ENCODE data around the gene PCNT. TPM values are rescaled to one million over a fixed set of nuclear protein-coding genes. Genes with fewer than 3 reads are reported as not detected.

The PCNT gene
- total and polyA plus RNA-seq, 7 donors: 99.4 to 642 (median 248) TPM

DNA sequence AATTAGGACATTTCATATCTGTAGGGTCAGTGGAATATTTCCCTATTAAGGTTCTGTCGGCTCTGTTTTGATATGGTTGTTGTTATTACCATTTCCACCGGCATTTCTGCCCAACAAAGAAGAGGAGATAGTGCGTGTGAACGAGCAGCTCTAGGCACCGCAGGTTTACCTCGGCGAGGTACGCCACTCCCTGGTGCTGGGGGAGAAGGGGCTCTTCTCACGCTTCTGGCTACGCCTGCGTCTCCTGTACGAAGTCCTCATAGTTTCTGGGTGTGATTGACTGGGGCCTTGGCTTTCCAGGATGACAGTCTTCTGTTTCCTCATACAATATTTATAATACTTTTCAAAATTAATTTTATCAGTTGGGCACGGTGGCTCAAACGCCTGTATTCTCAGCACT, 80.3 kb downstream of the PCNT start:
- H3K9me3 ChIP-seq: no peaks in the 10 kb centered on the region
- H3K27ac ChIP-seq: no peak overlapping the region
- H3K4me3 ChIP-seq: no peak overlapping the region
- ATAC-seq: peak in 2 of 4 donors; percentile 6
- no peaks in the 10 kb centered on the region for H3K27me3 ChIP-seq (ENCODE audit: insufficient read depth in 3 of 3, low read length in 2 of 3)
- WGBS, 3 donors: 93 to 96% (median 93%) methylated on average over 14 of the region's 14 CpGs
- DNase-seq: peak; percentile 7 to 11
- intact Hi-C loops (cut with DNase I): no loop called here
- TF ChIP-seq, protein P1, sequence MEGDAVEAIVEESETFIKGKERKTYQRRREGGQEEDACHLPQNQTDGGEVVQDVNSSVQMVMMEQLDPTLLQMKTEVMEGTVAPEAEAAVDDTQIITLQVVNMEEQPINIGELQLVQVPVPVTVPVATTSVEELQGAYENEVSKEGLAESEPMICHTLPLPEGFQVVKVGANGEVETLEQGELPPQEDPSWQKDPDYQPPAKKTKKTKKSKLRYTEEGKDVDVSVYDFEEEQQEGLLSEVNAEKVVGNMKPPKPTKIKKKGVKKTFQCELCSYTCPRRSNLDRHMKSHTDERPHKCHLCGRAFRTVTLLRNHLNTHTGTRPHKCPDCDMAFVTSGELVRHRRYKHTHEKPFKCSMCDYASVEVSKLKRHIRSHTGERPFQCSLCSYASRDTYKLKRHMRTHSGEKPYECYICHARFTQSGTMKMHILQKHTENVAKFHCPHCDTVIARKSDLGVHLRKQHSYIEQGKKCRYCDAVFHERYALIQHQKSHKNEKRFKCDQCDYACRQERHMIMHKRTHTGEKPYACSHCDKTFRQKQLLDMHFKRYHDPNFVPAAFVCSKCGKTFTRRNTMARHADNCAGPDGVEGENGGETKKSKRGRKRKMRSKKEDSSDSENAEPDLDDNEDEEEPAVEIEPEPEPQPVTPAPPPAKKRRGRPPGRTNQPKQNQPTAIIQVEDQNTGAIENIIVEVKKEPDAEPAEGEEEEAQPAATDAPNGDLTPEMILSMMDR (IDR thresholded peaks at IDR 0.05): no peak
- H3K4me1 ChIP-seq: no peaks in the 10 kb centered on the region
- H3K36me3 ChIP-seq (ENCODE audit: insufficient read depth in 1 of 2, low read depth in 1 of 2): peaks cover 3 to 91% of the 10 kb centered on the region in 2 donors

DNA sequence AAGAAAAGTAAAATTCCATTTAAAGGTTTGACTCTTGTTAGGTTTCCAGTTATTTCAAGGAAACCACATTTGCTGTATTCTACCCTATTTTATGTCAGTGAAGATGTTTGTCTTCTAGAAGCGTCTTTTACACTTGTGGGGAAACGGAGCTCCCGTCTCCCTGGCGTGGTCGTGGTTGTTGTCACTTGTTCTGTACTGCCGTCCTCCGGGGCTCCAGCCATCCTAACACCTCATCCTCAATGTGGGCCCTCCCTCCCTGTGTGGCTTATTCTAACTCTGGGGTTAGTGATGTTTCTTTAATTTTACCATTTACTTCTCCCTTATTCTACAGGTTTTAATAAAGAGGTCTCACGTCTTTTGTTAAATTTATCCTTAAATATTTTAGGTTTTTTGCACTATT, 82.0 kb downstream of the PCNT start:
- H3K9me3 ChIP-seq: no peaks in the 10 kb centered on the region
- intact Hi-C loops (cut with DNase I): no loop called here
- H3K36me3 ChIP-seq (ENCODE audit: insufficient read depth in 1 of 2, low read depth in 1 of 2): peaks cover 0 to 91% of the 10 kb centered on the region in 2 donors
- ATAC-seq: peak in 2 of 4 donors; percentile 34 to 47
- 59 to 76% (median 66%) methylated on average over 8 of the region's 8 CpGs for WGBS, 3 donors
- H3K4me1 ChIP-seq: no peaks in the 10 kb centered on the region
- H3K4me3 ChIP-seq: no peak overlapping the region
- no peaks in the 10 kb centered on the region for H3K27me3 ChIP-seq (ENCODE audit: insufficient read depth in 3 of 3, low read length in 2 of 3)
- TF ChIP-seq, protein P1 (IDR thresholded peaks at IDR 0.05): no peak
- H3K27ac ChIP-seq: no peak overlapping the region
- DNase-seq: peak; percentile 10 to 23

DNA sequence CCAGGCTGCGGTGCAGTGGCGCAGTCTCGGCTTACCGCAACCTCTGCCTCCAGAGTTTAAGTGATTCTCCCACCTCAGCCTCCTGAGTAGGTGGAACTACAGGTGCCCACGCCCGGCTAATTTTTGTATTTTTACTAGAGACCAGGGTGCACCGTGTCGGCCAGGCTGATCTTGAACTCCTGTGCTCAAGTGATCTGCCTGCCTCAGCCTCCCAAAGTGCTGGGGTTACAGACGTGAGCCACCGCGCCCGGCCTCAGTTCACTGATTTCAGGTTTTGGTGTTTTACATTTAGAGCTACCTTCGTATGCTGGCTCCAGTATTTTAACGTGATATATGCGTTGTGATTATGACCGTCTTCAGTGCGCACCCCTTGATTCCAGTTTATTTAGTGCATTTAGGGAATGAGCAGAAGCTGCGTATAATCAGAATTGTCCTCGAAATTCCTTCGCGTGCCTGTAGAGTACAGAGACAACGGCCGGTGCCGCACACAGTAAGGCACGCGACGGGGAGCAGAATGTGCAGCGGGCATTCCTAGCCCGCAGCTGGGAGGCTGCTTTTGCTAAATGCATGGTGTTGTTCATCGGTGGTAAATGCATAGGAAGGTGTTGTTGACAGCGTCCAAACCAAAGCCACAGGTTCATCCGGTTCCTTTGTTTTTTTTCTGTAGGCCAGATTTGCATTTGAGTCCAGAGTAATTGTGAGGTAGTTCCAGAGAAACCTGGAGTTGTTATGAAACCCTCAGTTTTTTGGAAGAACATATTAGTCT, 85.9 kb downstream of the PCNT start:
- Histone ChIP-seq H3K4me1 (no peaks in the 10 kb centered on the region), H3K4me3 (no peak overlapping the region), H3K27ac (no peak overlapping the region), H3K27me3 (ENCODE audit: insufficient read depth in 3 of 3, low read length in 2 of 3) (no peaks in the 10 kb centered on the region), H3K9me3 (no peaks in the 10 kb centered on the region), H3K36me3 (ENCODE audit: insufficient read depth in 1 of 2, low read depth in 1 of 2) (peaks cover 12 to 91% of the 10 kb centered on the region in 2 donors)
- DNase-seq (peak; percentile 4 to 34), ATAC-seq (no peak)
- TF ChIP-seq, protein P1 (IDR thresholded peaks at IDR 0.05): no peak
- 89 to 93% (median 90%) methylated on average over 32 of the region's 32 CpGs for WGBS, 3 donors
- intact Hi-C loops (cut with DNase I): no loop called here

DNA sequence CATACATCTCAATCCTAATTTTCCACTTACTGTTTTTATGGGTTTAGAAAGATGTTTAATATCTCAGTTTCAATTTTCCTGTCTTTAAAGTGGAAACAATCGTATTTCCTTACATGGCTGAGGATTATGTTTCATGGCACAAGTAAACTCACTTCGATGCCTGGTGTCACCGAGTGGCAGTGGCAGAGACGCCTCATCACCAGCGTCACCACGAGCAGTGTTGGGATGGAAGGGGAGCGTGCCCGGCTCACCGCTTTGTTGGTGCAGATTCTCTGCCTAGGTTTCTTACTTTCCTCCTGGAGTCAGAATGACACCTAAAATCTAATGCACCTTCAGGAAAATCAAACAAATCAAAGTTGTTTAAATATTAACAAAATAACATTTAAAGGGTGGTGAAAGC, 86.6 kb downstream of the PCNT start:
- no peaks in the 10 kb centered on the region for H3K9me3 ChIP-seq
- H3K27me3 ChIP-seq (ENCODE audit: insufficient read depth in 3 of 3, low read length in 2 of 3): no peaks in the 10 kb centered on the region
- no peak overlapping the region for H3K4me3 ChIP-seq
- TF ChIP-seq, protein P1 (IDR thresholded peaks at IDR 0.05): no peak
- ATAC-seq (no peak), DNase-seq (peak; percentile 4 to 23)
- H3K4me1 ChIP-seq: no peaks in the 10 kb centered on the region
- intact Hi-C loops (cut with DNase I): no loop called here
- peaks cover 12 to 91% of the 10 kb centered on the region in 2 donors for H3K36me3 ChIP-seq (ENCODE audit: insufficient read depth in 1 of 2, low read depth in 1 of 2)
- H3K27ac ChIP-seq: no peak overlapping the region
- 82 to 90% (median 88%) methylated on average over 9 of the region's 9 CpGs for WGBS, 3 donors

Data from psoas muscle (tissue), 8 donors.